Measurements from ENCODE around the gene SLC35D1. TPM values are rescaled to one million over a fixed set of nuclear protein-coding genes. Genes with fewer than 3 reads are reported as not detected.

SLC35D1 gene
- 10 to 100 TPM; 48.1 to 75.9 TPM for total RNA-seq

DNA sequence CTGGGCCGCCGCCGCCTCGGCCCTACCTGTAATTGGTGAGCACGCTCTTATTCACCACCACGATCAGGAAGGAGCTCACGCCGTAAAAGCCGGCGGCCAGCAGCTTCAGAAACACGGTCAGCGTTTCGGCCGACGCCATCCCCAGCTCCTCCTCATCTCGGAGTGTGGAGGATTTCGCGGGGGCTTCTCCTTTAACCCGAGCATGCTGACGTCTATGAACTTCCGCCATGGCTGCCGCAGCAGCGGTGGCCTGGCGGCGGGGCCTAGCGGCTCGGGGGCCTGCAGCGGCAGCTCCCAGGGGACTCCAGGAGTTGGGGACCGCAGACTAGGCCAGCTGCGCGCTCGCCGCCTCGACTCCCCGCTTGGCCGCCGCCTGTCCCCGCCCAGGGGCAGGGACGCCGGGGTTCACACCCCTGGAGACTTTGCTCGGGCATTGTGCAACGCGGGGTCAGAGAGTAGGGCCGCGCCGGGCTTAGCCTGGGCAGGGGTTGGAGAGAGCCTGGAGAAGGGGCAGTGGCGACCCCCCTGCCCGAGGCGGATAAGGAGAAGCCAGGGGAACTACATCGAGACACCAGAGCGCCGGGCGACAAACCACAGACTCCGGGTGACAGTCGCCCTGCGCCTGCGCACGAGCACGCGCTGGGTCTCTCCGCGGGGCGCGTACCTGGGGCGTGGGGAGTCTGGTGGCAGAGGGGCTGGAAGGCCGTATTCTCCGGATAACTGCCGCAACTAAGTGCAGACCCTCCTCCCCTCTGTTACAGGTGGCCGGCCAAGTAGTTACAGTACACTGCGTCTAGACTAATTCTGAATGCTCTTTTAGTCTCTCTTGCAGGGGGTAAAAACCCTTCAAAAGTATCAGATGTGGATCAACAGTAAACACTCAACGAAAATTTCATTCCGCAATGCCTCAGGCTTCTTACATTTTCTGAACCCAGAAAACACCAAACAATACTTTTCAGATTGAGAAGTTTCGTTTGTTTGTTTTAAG lies at the start of gene SLC35D1:
Gene SLC35D1, minus strand, starts transcription at position 364 of the 988 bp plus-strand sequence. Its CDS starts 135 bp downstream, at position 229.
- Histone ChIP-seq H3K4me1 (peaks cover 16% of the 10 kb centered on the region), H3K9me3 (no peaks in the 10 kb centered on the region), H3K4me3 (peak within 1 kb of the TSS; percentile 67), H3K36me3 (no peaks in the 10 kb centered on the region), H3K27me3 (no peaks in the 10 kb centered on the region), H3K9ac (ENCODE audit: low read depth in 2 of 2, low read length in 2 of 2) (peak within 1 kb of the TSS; percentile 88 to 96), H3K27ac (peak within 1 kb of the TSS; percentile 92)
- DNase-seq, result peak; percentile 90
- intact Hi-C loops (cut with DNase I), result loop anchor here (5.0 kb wide), 1 partner anchor 93 kb away; no protein-coding TSS in a partner anchor
- TF ChIP-seq, protein P1, sequence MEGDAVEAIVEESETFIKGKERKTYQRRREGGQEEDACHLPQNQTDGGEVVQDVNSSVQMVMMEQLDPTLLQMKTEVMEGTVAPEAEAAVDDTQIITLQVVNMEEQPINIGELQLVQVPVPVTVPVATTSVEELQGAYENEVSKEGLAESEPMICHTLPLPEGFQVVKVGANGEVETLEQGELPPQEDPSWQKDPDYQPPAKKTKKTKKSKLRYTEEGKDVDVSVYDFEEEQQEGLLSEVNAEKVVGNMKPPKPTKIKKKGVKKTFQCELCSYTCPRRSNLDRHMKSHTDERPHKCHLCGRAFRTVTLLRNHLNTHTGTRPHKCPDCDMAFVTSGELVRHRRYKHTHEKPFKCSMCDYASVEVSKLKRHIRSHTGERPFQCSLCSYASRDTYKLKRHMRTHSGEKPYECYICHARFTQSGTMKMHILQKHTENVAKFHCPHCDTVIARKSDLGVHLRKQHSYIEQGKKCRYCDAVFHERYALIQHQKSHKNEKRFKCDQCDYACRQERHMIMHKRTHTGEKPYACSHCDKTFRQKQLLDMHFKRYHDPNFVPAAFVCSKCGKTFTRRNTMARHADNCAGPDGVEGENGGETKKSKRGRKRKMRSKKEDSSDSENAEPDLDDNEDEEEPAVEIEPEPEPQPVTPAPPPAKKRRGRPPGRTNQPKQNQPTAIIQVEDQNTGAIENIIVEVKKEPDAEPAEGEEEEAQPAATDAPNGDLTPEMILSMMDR (IDR thresholded peaks at IDR 0.05), result no peak

DNA sequence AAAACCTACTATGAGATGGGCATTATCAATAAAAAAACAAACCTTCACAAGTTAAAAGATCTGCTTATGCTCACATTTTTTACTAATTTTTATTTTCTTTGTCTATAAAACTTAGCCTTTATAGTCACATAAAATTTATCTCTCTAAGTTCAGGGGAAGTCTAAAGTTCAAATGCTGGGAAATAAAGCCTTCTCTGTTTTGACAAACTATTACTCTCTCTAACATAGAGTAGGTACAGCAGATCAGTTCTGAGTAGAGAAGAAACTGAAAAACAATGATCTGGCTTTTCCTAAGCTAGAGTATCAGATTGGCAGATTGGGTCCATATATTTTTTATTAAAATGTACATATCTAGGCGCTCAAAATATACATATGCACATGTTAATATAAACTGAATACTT lies 49.6 kb upstream of the SLC35D1 start:
- Histone ChIP-seq H3K9ac (ENCODE audit: low read depth in 2 of 2, low read length in 2 of 2) (no peak overlapping the region), H3K4me1 (no peaks in the 10 kb centered on the region), H3K27me3 (no peaks in the 10 kb centered on the region), H3K4me3 (no peak overlapping the region), H3K27ac (peak overlapping the region; percentile 3), H3K9me3 (no peaks in the 10 kb centered on the region), H3K36me3 (no peaks in the 10 kb centered on the region)
- TF ChIP-seq, protein P1 (IDR thresholded peaks at IDR 0.05), result no peak
- no peak for DNase-seq
- intact Hi-C loops (cut with DNase I), result no loop called here

DNA sequence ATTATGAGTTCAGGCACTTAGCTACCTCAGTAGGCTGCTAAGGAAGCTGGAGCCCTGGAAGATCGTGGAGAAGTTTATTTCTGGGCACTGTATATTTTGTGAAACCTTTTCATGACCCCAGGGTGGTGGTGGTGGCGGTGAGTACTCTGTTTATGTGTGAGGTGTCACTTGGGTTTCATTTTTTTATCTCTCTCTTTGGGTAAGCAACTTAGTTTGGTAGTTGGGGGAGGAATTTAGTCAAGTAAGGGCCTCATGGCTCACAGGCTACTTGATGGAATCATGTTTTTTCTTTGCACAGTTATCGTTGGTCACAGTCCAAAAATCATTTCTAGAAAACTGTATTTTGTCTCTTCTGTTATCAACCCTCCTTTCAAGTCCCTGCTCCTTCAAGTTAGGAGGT lies 46.9 kb upstream of the SLC35D1 start:
- H3K36me3 ChIP-seq, result no peaks in the 10 kb centered on the region
- intact Hi-C loops (cut with DNase I), result no loop called here
- H3K4me1 ChIP-seq, result no peaks in the 10 kb centered on the region
- DNase-seq, result no peak
- no peaks in the 10 kb centered on the region for H3K27me3 ChIP-seq
- no peak overlapping the region for H3K27ac ChIP-seq
- TF ChIP-seq, protein P1 (IDR thresholded peaks at IDR 0.05), result no peak
- no peak overlapping the region for H3K4me3 ChIP-seq
- H3K9me3 ChIP-seq, result no peaks in the 10 kb centered on the region
- no peak overlapping the region for H3K9ac ChIP-seq (ENCODE audit: low read depth in 2 of 2, low read length in 2 of 2)

DNA sequence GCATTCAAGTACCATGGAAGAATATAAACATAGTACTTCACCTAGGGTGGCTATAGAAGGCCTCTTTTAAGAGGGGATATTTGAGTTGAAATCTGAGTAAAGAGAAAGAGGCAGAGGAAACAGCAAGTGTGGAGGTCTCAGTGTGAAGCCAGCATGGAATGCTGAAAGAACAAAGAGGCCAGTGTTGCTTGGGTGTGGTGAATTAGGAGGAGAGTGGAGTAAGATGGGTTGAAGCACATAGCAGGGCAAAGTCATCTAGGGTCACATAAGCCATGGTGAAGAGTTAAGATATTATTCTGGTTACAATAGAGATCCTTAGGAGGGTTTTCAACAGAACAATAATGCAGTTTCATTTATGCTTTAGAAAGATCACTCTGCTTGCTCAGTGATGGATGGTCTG lies 43.4 kb upstream of the SLC35D1 start:
- Histone ChIP-seq H3K36me3 (no peaks in the 10 kb centered on the region), H3K9me3 (no peaks in the 10 kb centered on the region), H3K4me1 (no peaks in the 10 kb centered on the region), H3K9ac (ENCODE audit: low read depth in 2 of 2, low read length in 2 of 2) (no peak overlapping the region), H3K4me3 (no peak overlapping the region), H3K27me3 (no peaks in the 10 kb centered on the region), H3K27ac (no peak overlapping the region)
- intact Hi-C loops (cut with DNase I), result no loop called here
- TF ChIP-seq, protein P1 (IDR thresholded peaks at IDR 0.05), result no peak
- DNase-seq, result no peak

DNA sequence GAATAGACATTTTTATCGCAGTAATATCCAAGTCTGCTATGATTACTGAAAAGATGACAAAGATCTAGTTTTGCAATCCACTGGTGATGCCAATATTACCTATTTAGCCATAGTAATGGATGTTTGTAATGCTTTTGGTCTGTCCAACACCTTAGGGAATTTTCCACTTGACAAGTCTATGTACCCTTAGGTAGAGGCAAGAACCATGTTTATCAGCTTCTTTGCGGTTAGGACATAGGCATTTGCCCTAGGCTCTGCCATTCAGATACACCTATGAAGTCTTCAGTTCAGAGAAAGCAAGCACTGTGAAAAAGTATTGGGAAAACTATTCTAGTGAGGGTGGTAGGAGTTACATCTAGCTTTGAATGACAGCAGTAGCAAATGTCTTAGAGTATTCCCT lies 40.2 kb upstream of the SLC35D1 start:
- H3K4me1 ChIP-seq, result no peaks in the 10 kb centered on the region
- DNase-seq, result no peak
- intact Hi-C loops (cut with DNase I), result no loop called here
- H3K9ac ChIP-seq (ENCODE audit: low read depth in 2 of 2, low read length in 2 of 2), result no peak overlapping the region
- no peak overlapping the region for H3K27ac ChIP-seq
- TF ChIP-seq, protein P1 (IDR thresholded peaks at IDR 0.05), result no peak
- H3K9me3 ChIP-seq, result no peaks in the 10 kb centered on the region
- H3K27me3 ChIP-seq, result no peaks in the 10 kb centered on the region
- H3K36me3 ChIP-seq, result no peaks in the 10 kb centered on the region
- no peak overlapping the region for H3K4me3 ChIP-seq
